Measurements from ENCODE around the gene STXBP3.
"Not testable (repeated sequence)": the region's sequence is repeated elsewhere in the genome, so short reads cannot be mapped to it uniquely, and the experiment has no call there.

STXBP3 gene

GRCh38 chr1:108728327-108728923, 18.0 kb upstream of the STXBP3 start:
- DNase-seq (ENCODE audit: low spot score) = no peak

- DNase-seq (ENCODE audit: low spot score) = no peak
Measured at GRCh38 chr1:108729481-108729880, 17.0 kb upstream of the STXBP3 start.

GRCh38 chr1:108732398-108732797, 14.1 kb upstream of the STXBP3 start:
- no peak for DNase-seq (ENCODE audit: low spot score)

- DNase-seq (ENCODE audit: low spot score) = no peak
Measured at GRCh38 chr1:108734171-108734865, 12.2 kb upstream of the STXBP3 start.

- no peak for DNase-seq (ENCODE audit: low spot score)
Measured at GRCh38 chr1:108742253-108742652, 4.2 kb upstream of the STXBP3 start.

GRCh38 chr1:108745980-108746381, 493 bp upstream of the STXBP3 start:
- DNase-seq (ENCODE audit: low spot score) = no peak

GRCh38 chr1:108747171-108747850, 837 bp downstream of the STXBP3 start:
- DNase-seq (ENCODE audit: low spot score) = peak; percentile 81

- DNase-seq (ENCODE audit: low spot score) = no peak
Measured at GRCh38 chr1:108747898-108748297, 1.4 kb downstream of the STXBP3 start.

- no peak for DNase-seq (ENCODE audit: low spot score)
Measured at GRCh38 chr1:108749081-108749480, 2.6 kb downstream of the STXBP3 start.

GRCh38 chr1:108750476-108751181, 4.2 kb downstream of the STXBP3 start:
- DNase-seq (ENCODE audit: low spot score) = no peak

- DNase-seq (ENCODE audit: low spot score) = no peak
Measured at GRCh38 chr1:108753363-108753762, 6.9 kb downstream of the STXBP3 start.

GRCh38 chr1:108758796-108759195, 12.3 kb downstream of the STXBP3 start:
- no peak for DNase-seq (ENCODE audit: low spot score)

GRCh38 chr1:108767115-108767514, 20.6 kb downstream of the STXBP3 start:
- DNase-seq (ENCODE audit: low spot score) = no peak

GRCh38 chr1:108767708-108768107, 21.2 kb downstream of the STXBP3 start:
- no peak for DNase-seq (ENCODE audit: low spot score)

GRCh38 chr1:108777839-108778238, 31.4 kb downstream of the STXBP3 start:
- DNase-seq (ENCODE audit: low spot score) = no peak

- no peak for DNase-seq (ENCODE audit: low spot score)
Measured at GRCh38 chr1:108779455-108779854, 33.0 kb downstream of the STXBP3 start.

- no peak for DNase-seq (ENCODE audit: low spot score)
Measured at GRCh38 chr1:108780937-108781574, 34.6 kb downstream of the STXBP3 start.

GRCh38 chr1:108781575-108781944, 35.1 kb downstream of the STXBP3 start:
- not testable (repeated sequence) for DNase-seq (ENCODE audit: low spot score)

GRCh38 chr1:108785264-108785663, 38.8 kb downstream of the STXBP3 start:
- DNase-seq (ENCODE audit: low spot score) = no peak

- DNase-seq (ENCODE audit: low spot score) = no peak
Measured at GRCh38 chr1:108785880-108786279, 39.4 kb downstream of the STXBP3 start.

- DNase-seq (ENCODE audit: low spot score) = no peak
Measured at GRCh38 chr1:108791790-108792189, 45.3 kb downstream of the STXBP3 start.

GRCh38 chr1:108792420-108792819, 45.9 kb downstream of the STXBP3 start:
- DNase-seq (ENCODE audit: low spot score) = no peak
